ENCODE results near the gene RNASEL.

RNASEL gene

DNA sequence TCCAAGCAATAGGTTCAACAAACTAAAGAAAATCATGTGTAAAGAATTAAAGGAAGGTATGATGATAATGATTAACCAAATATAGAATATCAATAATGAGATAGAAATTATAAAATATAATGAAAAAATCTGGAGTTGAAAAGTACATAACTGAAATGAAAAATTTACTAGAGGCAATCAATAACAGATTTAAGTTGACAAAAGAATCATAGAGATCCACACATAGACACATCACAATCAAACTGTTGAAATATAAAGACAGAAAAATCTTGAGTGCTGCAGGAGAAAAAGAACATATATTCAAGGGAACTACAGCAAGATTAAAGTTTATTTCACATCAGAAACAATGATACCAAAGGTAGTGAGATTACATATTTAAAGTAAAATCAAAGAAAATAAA, 63.7 kb downstream of the RNASEL start:
- Histone ChIP-seq H3K36me3 (ENCODE audit: insufficient read depth, low read length) (no peaks in the 10 kb centered on the region), H3K79me2 (ENCODE audit: control insufficient read depth, insufficient read depth, low read length, unreplicated experiment) (no peaks in the 10 kb centered on the region), H3K27me3 (ENCODE audit: insufficient read depth, low read length) (peaks cover 5% of the 10 kb centered on the region), H3K4me1 (ENCODE audit: control insufficient read depth, insufficient read depth, low read length, unreplicated experiment) (no peaks in the 10 kb centered on the region), H3K4me3 (ENCODE audit: low read depth, low read length) (no peak overlapping the region), H2AFZ (ENCODE audit: low read length, unreplicated experiment) (no peak overlapping the region), H3K27ac (ENCODE audit: low read depth, low read length) (no peak overlapping the region)
